Stimulated activated CD4-positive, alpha-beta T cell treated with anti-CD3 and anti-CD28 coated beads, Interleukin-4, amount 100 ng/mL, for 24 hours (primary cell): ENCODE results near the gene CBX5.
"Not testable (repeated sequence)": the region's sequence is repeated elsewhere in the genome, so short reads cannot be mapped to it uniquely, and the experiment has no call there.

Experiments
- DNase-seq: peaks from one replicate; pipeline ENCODE4 v3.0.0-alpha.2; 2020

Gene CBX5

DNA sequence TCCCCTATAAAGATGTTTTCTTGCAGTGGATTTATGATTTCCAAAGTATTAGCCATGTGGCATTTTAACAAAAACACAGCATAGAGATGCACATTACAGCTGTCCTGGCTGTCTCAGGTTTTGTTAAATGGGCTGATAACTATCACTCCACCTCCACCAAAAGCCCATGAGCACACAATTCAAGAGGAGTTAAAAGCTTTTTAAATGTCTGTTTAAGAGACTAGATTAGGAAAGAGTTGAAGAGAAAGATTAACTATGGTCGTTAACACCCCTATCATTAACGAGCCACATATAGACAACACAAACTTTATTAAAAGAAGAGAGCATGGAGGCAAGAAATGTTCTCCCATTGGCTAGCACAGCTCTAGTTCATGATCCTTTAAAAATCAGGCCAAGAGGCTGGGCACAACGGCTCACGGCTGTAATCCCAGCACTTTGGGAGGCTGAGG lies 14.5 kb downstream of the CBX5 start:
- DNase-seq: no peak

- no peak for DNase-seq
Measured at GRCh38 chr12:54262403-54262925, 17.5 kb downstream of the CBX5 start.

DNA sequence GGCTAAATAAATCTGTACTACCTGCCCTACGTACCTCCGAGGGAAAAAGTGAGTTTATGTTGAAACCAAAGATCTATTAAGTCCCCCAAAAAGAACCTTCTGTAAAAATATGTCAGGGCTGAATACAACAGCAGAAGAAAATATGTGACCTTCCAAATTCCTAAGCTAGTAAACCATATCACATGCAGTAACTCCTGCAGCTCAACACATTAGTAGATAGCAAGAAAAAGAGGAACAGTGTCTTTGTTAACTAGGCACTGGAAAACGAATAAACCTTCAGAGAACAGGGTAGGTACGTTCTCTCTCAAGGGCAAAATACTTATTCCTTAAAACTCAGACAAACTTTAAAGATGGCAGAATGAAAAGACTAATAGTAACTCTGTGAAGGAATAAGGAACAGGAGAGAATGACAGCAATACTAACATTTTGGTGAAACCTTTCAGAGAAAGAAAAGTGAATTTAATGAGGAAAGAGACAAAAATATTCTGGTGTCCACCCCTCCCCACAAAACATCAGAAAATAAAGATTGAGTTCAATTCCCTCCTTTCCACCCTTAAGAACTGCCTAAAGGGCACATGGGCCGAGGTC lies 18.0 kb downstream of the CBX5 start:
- no peak for DNase-seq

DNA sequence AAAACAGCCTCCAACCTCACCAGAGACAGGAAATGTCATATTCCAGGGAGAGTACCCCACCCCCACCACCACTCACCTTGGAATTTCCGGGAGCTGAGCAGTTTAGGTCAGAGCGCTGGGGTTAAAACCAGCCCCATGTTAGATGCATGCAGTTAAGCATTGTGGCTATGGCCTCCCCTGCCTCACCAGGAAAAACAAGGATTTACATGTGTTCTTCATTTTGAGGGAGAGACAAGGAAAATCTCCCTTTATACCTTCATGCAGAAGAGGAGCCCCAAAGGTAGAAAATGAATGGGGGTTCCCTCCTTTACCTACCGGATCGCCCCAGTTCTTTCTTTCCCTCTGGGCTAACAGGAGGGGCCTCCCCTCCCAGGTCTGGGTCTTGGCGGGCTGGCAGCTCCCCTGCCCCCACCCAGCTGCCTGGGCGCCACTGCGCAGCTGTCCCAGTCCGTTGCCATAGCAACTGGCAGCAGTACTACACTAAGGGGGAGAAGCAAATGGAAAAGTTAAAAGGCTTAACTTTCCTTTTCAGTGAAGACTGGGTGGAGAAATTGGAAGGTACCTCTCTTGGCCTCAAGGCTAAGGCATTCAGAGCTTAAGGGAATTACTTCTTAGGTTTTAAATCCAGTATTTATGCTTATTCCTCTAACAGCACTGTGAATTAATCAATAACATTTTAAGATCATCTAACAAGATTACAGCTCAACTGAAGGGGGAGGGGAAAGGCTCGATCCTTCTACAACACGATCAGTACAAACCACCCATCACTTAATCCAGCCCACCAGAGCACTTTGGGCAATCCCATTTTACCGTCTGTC lies 20.5 kb downstream of the CBX5 start:
- peak; percentile 44 for DNase-seq

DNA sequence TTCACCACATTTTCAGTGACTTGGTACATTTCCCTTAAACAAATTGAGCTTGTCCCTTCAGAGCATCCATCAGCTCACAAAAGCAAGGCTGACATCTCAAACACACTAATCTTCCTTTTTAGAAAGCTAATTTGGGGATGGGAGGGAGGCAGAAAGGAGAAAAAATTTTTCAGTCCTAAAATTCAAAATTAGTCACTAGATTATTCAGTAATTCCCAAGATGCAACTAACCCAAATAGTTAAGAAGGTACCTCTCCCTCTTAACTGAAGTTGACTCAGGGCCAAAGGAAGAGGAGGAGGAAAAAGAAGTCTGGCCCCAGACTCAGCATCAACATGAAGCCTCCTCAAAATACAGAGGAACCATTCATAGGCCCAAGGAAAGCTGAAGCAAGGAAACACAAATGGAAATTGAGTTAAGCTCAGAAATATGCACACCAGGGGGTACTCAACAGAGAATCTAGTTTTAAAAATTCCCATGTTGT lies 21.7 kb downstream of the CBX5 start:
- no peak for DNase-seq

GRCh38 chr12:54257332-54257731 lies 22.6 kb downstream of the CBX5 start:
- no peak for DNase-seq

- DNase-seq: no peak
Measured at GRCh38 chr12:54253240-54253639, 26.7 kb downstream of the CBX5 start.

DNA sequence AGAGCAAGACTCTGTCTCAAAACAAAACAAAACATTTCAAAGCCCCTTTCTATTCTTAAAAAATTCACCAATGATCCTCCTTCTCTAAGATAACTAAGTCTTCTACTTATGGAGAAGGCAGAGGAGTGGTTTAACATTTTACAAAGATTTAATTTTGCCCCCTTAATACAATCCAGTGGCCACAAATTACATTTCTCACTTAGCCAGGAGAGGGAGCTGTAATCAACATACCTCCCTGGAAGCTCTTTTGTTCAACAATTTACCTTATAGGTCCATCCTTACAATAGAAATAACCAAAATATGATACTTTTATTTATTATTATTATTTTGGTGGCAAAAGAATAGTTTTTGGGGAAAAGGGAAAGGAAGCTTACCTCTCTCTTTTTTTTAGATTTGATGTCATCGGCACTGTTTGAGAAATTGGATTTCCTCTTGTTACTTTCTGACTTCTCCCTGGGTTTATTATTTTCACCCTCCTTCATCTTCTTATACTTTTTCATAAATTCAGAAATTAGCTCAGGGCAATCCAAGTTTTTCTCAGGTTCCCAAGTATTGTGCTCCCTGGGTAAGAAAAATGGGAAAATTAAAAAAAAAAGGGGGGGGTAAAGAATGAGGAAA lies 28.1 kb downstream of the CBX5 start:
- DNase-seq: peak; percentile 16

GRCh38 chr12:54249489-54249888 lies 30.4 kb downstream of the CBX5 start:
- DNase-seq: no peak

- no peak for DNase-seq
Measured at GRCh38 chr12:54246011-54246641, 33.8 kb downstream of the CBX5 start.

GRCh38 chr12:54240971-54241588 lies 38.8 kb downstream of the CBX5 start:
- DNase-seq: no peak

DNA sequence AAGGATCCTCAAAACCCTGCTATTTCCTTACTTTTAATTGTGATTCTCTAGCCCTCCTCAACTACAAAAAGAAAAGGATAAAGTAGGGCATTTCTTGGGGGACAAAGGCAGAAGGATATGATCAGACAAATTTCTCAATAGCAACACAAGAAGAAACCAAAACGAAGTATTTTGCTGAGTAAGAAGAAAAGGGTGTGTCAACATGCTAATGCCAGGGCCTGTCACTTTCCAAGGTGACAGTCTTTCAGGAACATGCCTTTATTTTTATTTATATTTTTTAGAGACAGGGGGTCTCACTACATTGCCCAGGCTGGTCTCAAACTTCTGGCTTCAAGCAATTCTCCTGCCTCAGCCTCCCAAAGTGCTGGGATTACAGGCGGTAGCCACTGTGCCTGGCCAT lies 39.8 kb downstream of the CBX5 start:
- DNase-seq: no peak

GRCh38 chr12:54239620-54240019 lies 40.3 kb downstream of the CBX5 start:
- DNase-seq: no peak

DNA sequence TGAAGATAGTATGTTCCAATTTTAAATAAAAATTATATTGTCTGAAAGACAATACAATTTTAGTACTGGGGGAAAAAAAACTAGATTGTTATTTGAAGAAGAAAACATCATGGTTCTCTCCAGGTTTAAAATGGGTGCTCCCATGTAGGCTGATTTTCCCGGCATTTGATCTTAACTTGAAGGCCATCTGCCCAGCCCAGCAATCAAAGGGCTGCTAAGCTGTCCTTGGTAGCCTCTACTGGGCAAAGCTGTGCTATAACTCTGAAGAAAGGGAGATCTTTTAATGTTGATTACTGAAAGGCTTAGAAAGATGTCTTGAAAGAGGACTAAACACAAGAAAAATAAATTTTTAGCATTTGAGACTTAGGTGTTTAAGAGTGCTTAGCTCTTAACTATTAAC lies 41.4 kb downstream of the CBX5 start:
- DNase-seq: no peak

GRCh38 chr12:54232790-54233189 lies 47.1 kb downstream of the CBX5 start:
- DNase-seq: no peak

DNA sequence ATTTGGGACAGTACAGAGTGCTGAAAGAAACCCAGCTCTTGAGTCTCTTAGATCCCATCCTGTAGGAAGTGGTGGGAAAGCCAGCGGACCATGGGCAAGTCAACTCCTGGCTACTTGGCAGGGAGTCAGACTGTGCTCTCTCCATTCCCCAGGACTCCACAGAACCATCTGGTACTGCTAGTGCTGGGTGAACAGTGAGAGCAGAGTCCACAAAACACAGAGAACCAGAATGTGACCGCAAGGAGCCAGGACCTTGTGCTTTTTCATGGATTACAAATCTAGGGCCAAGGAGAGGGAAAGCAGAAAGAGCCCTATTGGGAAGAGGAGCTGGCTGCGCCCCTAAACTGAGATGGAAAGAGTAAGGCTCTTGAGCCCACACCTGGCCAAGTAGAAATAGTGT lies 48.7 kb downstream of the CBX5 start:
- DNase-seq: not testable (repeated sequence)

DNA sequence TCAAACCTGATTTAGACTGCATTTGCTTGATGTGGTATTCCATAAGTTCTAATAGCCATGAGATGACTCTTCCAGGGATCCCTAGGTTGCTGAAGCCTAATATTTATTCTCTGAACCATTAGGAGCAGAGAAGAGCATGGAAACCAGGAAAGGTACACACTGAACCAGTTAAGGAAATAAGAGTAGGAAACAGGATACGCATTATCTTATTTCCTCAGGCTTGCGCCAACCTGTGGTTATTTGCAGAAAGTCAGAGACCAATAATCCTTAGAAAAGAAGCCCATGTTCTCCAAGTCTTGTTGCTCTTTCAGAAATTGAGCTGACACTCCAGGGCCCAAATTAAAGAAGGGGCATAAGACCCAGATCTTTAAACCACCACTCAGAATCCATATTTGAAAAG lies 49.4 kb downstream of the CBX5 start:
- DNase-seq: no peak

DNA sequence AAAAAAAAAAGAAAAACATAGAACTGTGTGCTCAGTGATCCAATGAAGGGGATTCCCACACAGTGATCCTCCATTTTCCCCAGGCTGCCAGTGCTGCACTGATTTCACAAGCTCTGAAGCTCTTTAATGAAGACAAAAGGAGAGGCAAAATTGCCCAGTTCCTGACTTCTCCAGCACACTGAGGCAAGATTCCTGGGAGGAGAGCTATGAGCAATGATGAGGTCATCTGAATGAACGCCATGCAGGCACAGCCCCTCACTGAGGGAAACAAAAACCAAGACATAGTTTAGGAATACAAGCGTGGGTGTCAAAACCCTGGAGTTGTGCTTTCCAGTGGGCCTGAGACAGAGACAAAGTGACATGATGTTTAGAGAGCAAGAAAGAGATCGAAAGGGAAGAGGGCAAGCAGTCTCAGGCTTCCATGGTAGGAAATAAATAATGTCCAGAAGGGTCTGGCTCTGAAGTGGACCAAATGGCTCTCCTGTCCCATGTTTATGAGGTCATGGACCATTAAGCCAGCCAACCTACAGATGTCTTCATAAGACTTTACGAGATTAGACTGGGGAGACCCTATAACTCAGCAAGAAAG lies 50.2 kb downstream of the CBX5 start:
- no peak for DNase-seq

- DNase-seq: no peak
Measured at GRCh38 chr12:54228471-54228870, 51.5 kb downstream of the CBX5 start.

- DNase-seq: not testable (repeated sequence)
Measured at GRCh38 chr12:54227927-54228326, 52.0 kb downstream of the CBX5 start.

DNA sequence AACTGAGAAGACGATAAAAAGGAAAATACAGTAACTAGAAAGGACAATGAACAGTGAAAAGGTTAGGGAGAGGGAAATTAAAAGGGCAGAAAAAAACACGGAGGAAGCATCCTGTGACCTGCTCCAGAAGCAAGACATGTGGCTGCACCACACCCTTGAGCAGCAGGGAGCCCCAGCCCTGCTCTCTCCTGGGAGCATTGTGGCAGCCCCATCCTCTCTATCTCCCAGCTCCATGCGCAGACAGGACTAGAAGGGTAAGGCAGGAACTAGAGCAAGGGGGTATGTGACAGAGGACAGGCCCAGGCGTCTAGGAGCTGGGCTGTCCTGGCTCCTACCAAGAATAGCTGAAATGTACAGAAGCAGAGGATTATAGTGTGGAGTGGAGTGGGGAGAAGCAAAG lies 52.5 kb downstream of the CBX5 start:
- DNase-seq: no peak

DNA sequence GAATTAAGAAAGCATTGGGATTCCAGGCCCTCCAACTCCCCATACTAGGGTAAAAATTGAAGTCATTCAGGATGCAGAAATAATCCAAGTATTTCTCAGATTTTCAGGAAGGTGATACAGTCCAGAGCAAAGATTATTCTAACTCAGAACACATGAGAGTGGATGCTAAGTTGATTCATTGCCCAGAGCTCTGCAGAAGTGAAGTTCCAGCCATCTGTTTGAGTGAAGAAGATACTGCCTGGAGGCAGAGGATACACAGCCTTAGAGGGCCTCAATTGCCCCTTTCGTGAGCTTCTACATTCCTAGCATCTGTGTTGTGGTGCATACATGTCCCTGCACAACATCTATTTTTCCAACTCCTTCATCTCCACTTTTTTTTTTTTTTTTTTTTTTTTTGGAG lies 54.3 kb downstream of the CBX5 start:
- DNase-seq: no peak
